Upper lobe of left lung (tissue), 4 donors: ENCODE data around the gene PHF2.

Source experiments
- CTCF ChIP-seq, 6 experiments: fragments of 450-650 bp in 4 of 6; fragments of 200-600 bp in 2 of 6; sonication (generic) in 2 of 6; IDR thresholded peaks; one replicate each; pipeline ENCODE4 v1.5.1; 2016 to 2019; ENCODE audit warnings: antibody characterized with exemption in 6 of 6
- POLR2A ChIP-seq, 4 donors: fragments of 450-650 bp; IDR thresholded peaks; one replicate each; pipeline ENCODE4 v1.5.1; 2016 to 2017; ENCODE audit warnings: antibody characterized with exemption in 4 of 4, mild to moderate bottlenecking in 2 of 4

GRCh38 chr9:93667006-93667405, 90.6 kb downstream of the PHF2 start:
- TF ChIP-seq CTCF (IDR thresholded peaks at IDR 0.05) = no peak
- no peak for TF ChIP-seq POLR2A (IDR thresholded peaks at IDR 0.05)
